Thyroid gland (tissue), 4 donors: ENCODE data around the gene CISD2.
"Not testable (repeated sequence)": the region's sequence is repeated elsewhere in the genome, so short reads cannot be mapped to it uniquely, and the experiment has no call there.

ENCODE experiments used
- POLR2A ChIP-seq, 2 donors: fragments of 450-650 bp; IDR thresholded peaks; one replicate each; pipeline ENCODE4 v1.6.1; 2017; ENCODE audit warnings: antibody characterized with exemption in 2 of 2, mild to moderate bottlenecking in 2 of 2, moderate library complexity in 1 of 2
- TF ChIP-seq, protein P1 (sequence below), 6 experiments: fragments of 200-600 bp in 3 of 6; fragments of 450-650 bp in 3 of 6; sonication (generic) in 3 of 6; IDR thresholded peaks; one replicate each; pipeline ENCODE4 v1.5.1; 2016 to 2019; ENCODE audit warnings: antibody characterized with exemption in 6 of 6, mild to moderate bottlenecking in 2 of 6, inconsistent platforms in 1 of 6, moderate library complexity in 1 of 6

DNA sequence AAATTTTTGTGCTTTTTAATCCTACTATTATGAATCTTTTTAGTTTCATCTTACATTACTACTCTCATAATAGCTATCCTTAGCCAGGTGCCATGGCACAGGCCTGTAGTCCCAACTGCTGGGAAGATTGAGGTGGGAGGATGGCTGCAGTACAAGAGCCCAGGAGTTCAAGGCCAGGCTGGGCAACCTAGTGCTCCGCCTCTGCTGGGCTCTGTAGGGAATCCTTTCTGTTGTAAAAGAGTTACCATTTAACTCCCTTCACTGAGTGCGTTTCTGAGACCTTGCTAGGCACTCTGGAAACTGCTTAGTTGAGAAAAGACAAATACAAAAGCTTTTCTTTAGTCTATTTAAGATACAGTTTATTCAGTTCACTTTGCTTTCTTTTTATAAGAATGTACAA lies 19.8 kb downstream of the CISD2 start:
- TF ChIP-seq, protein P1, sequence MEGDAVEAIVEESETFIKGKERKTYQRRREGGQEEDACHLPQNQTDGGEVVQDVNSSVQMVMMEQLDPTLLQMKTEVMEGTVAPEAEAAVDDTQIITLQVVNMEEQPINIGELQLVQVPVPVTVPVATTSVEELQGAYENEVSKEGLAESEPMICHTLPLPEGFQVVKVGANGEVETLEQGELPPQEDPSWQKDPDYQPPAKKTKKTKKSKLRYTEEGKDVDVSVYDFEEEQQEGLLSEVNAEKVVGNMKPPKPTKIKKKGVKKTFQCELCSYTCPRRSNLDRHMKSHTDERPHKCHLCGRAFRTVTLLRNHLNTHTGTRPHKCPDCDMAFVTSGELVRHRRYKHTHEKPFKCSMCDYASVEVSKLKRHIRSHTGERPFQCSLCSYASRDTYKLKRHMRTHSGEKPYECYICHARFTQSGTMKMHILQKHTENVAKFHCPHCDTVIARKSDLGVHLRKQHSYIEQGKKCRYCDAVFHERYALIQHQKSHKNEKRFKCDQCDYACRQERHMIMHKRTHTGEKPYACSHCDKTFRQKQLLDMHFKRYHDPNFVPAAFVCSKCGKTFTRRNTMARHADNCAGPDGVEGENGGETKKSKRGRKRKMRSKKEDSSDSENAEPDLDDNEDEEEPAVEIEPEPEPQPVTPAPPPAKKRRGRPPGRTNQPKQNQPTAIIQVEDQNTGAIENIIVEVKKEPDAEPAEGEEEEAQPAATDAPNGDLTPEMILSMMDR (IDR thresholded peaks at IDR 0.05), result not testable (repeated sequence)
- TF ChIP-seq POLR2A (IDR thresholded peaks at IDR 0.05), result not testable (repeated sequence)
